Daoy (cell line): ENCODE data around the gene PER3. TPM values are rescaled to one million over a fixed set of nuclear protein-coding genes. Genes with fewer than 3 reads are reported as not detected.

Experiments
- DNase-seq: peaks from one replicate; pipeline ENCODE4 v3.0.0-alpha.2; 2015; ENCODE audit warnings: low read depth
- total RNA-seq: library from RNA; depleted of rRNA; stranded (reverse); fragments of >200 nt; shearing (Covaris generic); gene quantifications from 2 replicates; pipeline ENCODE4 v1.2.3, GENCODE V29; 2014

The PER3 gene
- total RNA-seq, 1 experiment from 2014 or later: 1.4 TPM

DNA sequence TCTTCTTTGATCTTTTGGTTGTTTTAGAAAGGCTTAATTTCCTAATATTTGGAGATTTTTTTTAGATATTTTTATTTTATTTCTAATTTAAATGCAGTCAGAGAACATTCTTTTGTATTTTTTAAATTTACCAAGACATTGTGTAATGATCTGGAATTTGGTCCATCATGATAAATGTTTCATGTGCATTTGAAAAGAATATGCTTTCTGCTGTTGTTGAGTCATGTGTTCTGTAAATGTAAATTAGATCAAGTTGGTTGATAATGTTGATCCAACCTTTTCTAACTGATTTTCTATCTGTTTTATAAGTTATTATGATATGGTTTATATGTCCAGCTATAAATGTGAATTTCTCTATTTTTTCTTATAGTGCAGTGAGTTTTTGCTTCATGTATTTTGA, 48.9 kb downstream of the PER3 start:
- no peak for DNase-seq

DNA sequence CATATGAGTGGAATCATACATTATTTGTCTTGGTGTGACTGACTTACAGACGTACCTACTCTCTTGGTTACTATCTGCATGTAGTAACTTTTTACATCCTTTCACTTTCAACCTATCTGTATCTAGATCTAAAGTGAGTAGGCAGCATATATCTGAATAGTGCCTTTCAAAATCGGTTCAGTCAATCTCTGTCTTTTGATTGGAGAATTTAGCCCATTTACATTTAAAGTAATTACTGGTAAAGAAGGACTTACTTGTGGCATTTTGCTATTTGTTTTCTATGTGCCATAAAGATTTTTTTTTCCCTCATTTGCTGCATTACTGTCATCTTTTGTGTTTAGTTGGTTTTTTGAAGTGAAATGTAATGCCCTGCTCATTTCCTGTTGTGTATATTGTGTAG, 54.6 kb downstream of the PER3 start:
- DNase-seq: no peak

DNA sequence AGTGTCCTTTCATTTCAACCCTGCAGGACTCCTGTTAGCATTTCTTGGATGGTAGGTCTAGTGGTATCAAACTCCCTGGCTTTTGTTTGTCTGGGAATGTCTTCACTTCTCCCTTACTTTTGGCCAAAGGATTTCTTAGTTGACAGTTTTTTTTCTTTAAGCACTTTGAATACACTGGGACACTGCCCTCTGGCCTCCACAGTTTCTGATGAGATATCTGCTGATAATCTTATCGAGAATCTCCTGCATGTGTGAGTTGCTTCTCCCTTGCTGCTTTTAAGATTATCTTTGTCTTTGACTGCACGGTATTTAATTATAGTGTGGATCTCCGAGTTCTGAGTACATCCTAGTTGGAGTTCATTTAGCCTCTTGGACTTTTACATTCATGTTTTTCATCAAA, 55.4 kb downstream of the PER3 start:
- DNase-seq: no peak

DNA sequence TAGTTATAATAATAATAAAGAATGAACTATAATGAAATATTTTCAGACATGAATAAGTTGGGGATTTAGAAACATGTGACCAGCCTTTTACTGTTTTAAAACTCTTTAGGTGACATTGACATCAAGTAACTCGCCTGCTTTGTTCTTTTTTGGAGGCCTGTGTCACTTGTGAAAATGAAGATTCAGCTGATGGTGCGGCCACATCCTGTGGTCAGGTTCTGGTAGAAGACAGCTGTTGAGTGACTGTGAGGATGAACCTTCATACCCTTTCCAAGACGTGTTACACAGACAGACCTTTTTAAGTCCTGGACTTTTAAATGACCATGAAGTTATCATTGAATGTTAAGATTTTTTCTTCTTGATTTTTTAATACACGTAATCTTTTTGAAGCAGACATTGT, 58.4 kb downstream of the PER3 start:
- DNase-seq: no peak

DNA sequence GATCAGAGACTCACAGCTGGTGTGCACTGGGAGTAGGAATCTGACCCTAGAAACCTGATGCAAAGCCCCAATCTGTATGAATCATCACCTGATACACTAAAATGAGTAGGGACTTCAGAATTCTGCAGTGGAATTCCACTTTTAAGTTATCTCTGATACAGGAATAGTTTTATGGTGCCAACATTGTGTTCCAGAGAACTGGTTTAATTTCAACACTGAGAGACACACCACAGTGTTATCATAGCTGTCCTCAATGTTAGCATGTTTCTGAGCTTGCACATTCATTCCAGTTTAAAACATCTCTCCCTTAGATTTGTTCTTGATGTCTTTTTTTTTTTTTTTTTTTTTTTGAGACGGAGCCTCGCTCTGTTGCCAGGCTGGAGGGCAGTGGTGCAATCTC, 61.7 kb downstream of the PER3 start:
- DNase-seq: no peak

DNA sequence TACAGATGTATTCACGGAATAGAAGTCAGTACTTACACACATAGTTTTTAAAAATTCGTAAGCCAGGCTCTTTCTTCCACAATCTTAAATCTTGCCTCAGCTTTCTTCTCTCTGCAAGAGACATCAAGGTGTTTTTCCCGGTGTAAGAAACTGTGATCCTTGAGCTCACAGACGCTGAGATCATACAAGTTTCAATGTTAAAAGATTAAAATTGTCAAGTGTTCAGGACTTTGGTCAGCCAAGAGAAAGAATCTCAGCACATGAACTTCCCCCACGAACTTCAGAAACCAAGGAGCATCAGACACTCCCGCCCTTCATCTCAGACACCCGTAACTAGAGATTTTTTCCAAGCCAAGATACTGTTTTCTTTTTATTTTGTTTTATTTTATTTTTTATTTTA, 62.6 kb downstream of the PER3 start:
- no peak for DNase-seq

DNA sequence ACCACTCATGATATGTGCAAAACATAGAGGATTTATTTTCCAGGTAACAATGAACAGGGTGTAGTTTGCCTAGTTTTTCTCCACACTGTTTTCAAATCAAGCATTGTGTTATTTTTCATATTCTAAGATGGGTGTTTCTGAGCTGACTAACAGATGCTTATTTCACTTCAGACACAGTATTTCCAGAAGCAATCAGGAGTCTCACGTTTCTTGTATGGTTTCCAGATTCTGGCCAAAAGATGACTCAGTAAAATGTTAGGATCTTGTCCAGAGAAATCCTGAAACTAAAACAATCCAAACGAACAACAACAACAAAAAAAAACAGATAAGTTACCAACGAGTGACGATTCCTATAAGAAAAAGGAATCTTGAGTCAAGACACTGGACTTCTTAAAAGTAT, 63.5 kb downstream of the PER3 start:
- DNase-seq: peak; percentile 14

DNA sequence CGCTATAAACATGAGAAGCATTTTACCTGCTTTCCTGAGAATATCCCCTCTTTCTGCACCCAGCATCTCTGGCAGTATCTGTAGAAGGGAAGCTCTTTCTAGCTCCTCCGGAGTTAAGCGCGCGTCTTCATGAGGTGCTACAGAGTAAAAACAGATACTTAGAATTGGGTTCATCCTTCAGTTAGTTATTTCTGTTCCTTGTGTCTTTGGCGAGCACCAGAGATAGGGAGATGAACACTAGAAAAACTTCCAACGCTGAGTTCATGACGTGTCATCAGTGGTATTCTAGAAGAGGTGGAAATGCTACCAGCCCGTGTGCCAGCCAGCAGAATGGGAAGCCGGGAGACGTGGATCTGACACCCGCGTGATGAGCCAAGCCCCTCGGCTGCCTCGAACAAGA, 66.7 kb downstream of the PER3 start:
- DNase-seq: no peak

DNA sequence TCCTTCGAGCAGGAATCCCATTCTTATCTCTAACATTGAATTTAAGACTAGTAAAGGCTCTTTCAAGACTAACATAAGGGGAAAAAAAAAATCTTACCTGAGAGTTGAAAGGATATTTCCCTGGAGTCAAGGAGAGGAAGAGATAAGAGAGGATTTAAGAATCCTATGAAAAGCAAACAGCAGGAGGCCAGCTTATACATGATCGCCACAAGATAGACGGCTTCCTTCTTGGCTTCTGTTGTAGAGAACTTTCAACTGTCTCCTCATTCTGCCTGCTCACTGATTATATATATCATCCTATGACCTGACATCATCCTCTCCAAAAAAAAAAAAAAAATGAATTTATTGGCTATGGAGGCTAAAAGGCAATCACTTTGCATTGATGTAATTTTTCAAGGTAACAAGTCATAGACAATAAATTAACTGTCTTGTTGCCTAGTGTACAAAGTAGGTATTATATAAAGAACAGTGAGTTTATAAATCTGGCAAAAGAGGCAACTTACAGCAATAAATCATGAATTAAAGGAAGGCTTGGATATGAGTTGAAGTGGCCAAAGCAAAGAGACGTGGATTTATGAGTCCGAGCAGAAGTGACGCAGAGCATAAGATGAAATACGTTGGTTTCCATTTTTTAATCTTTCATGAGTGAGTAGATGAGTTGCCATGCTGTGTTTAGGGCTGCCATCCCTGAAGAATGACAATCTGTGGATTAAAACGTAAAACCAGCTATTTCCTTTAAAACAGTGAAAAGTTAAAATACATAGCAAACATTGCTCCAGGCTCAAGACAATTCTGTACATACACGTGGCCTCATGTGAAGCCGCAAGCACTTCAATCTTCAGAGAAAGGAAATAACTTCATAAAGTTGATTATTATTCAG, 69.0 kb downstream of the PER3 start, which contains the start of gene UTS2:
TSS of gene UTS2 (minus strand) at position 262 of the 880 bp plus-strand sequence. CDS start at position 200, 62 bp downstream.
- no peak for DNase-seq

DNA sequence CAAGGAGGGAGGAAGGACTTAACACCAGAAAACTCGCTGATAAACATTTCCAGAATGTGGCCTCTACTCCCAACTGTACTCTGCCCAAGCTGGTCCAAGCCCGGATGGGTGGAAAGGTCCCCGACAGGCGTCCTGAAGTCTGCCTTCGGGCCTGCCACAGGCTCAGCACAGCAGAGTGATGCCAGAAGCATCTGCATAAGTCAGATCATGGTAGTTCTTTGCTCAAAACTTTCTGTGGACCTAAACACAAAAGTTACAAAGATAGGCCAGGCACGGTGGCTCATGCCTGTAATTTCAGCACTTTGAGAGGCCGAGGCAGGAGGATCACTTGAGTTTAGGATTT, 69.6 kb downstream of the PER3 start:
- no peak for DNase-seq

DNA sequence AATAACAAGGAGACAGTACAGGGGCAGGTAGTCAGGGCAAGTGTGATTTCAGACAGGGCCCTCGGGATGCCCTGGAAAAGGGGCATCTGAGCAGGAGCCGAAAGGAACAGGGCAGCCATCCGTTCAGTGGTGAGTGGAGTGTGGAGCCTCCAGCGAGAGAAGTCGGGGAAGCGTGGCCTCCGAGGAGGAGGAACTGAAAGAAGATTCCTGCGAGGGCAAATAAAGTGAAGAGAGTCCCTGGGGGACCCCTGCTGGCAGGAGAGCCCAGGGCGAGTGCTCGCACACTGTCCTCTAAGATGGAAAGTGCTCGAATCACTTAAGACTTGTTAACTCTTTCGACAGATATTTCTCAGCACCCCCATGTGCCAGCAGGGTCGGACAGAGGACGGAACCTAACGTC, 72.3 kb downstream of the PER3 start:
- no peak for DNase-seq

DNA sequence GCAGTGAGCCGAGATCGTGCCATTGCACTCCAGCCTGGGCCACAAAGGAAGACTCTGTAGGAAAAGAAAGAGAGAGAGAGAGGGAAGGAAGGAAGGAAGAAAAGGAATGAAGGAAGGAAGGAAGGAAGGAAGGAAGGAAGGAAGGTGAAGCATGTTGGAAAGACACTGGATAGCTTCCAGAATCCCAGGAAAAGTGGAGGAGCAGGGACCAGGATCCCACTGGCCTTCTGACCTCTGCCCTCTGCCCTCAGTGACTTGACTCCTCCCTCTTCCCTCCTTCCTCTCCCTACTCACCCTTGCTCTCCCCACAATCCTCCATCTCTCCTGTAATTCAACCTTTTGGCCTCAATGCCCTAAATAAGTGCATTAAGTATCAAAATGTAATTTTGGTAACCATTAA, 72.9 kb downstream of the PER3 start:
- no peak for DNase-seq

DNA sequence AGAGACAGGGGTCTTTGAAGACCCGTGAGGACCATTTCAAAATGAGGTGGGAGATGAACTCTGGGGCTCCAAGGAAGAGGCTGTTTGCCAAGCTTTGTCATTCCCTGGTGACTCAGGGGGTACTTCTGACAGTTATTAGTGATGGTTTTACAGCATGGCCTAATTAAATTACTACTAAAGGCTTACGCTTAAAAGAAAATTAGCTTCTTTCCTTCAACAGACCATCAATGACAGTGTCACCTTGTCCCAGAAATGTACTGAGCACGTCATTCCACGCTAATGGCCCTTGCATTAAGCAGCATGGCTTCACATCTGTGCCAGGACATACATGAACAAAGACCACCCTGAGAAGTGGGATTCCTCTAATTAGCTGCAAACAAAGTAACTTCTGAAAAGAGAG, 73.9 kb downstream of the PER3 start:
- DNase-seq: no peak

DNA sequence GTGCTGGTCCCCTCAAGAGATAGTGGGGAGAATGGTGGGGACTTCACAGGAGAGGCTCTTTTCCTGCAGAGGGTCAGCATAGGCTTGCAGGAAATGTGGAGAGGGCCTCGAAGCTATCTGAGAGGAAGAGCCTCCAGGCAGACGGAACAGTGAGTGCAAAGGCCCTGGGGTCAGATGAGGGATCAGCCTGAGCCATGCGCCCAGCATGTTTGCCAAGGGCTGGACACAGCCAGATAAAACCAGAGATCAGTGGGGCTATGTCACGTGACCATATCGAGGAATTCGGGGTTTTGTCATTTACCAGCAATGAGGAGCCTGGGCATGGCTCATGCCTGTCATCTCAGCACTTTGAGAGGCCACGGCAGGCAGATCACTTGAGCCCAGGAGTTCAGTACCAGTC, 75.3 kb downstream of the PER3 start:
- DNase-seq: no peak

DNA sequence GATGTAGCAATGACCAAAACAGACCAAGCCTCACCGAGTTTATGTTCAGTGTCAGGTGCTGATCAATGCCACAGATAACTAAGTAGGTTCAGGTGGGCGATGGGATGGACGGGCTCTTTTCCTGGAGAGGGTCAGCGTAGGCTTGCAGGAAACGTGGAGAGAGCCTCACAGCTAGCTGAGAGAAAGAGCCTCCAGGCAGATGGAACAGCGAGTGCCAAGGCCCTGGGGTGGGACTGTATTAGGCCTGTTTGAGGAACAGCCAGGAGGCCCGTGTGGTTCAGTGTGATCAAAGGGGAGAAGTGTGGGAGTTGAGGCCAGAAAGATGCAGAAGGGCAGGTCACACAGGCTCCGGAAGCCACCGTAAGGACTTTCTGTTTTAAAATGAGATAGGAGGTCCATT, 76.0 kb downstream of the PER3 start:
- no peak for DNase-seq

DNA sequence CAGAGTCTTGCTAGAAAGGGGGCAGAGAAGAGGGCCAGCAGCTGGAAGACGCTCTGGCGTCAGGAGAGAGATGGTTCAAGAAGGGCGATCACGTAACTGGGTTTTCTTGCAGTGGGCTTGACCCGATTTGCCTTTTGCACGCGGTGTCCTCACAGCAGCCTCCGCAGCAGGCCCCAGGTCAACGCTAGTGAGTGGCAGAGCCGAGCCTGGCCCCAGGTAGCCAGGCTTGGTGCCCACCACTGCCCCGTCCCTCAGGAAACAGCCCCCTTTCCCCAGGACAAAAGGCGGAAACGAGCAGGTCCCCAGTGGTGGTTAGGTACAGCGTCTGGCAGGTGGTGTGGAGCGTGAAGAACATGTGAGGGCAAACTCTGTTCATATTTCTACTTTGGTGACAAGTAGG, 77.4 kb downstream of the PER3 start:
- DNase-seq: no peak

DNA sequence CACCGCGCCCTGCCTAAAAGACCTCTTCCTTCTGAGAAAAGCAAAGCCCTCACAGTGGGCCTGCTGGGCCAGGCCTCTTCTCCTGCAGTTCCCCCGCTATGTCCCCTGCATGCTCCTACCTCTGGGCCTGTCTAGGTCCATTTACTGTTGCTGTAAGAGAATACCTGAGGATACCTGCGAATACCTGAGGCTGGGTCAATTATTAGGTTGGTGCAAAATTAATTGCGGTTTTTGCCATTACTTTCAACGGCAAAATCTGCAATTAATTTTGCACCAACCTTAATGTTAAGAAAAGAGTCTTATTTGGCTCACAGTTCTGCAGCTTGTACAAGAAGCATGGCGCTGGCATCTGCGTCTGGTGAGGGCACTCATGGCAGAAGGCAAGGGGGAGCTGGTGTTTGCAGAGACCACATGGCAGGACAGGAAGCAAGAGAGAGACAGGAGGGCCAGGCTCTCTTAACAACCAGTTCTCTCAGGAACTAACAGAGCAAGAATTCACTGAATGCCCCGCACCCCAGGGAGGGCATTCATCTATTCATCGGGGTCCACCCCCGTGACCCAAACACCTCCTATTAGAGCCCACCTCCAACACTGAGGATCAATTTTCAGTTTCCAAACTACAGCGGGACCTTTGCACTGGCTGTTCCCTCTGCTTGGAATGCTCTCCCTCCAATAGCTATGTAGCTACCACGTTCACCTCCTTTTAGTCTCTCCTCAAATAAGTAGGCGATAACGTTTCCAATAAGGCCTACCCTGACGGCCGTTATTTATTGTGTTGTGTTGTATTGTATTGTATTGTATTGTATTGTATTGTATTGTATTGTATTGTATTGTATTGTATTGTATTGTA, 78.3 kb downstream of the PER3 start:
- DNase-seq: no peak

DNA sequence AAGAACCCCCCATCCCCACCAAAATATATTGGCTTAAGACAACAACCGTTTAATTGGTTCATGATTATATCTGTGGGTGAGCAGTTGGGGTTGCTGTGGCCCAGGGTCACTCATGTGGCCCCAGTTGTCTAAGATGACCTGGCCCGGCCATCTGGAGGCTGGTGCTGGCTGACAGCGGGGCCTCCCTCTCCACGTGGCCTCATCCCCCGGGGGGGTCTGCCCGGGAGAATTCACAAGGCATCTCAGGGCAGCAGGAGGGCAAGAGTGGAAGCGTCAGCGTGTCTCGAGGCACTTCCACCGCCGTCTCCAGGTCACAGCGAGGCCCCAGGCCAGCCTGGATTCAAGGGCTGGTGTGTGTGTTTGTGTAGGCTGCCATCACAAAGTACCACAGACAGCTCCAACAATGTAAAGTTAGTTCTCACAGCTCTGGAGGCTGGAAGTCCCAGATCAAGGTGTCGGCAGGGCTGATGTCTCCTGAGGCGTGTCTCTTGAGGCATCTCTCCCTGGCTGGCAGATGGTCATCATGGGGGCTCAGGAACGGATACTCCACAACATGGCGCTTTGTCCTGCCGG, 79.8 kb downstream of the PER3 start:
- DNase-seq: no peak

DNA sequence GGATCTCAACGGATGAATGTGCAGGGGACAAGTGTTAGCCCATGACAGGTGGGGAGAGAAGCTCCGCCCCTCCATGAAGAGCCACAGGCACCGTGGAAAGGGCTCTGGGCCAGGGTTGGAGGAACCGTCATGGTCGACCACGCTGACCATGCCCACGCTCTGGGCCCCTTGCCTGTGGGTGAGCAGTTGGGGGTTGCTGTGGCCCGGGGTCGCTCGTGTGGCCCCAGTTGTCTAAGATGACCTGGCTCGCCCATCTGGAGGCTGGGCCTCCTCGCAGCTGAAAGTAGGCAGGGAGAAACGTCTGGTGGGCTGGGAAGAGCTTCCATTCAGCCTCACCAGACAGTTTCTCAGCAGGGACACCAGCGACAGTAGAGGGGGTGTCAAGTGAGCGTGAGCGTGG, 81.9 kb downstream of the PER3 start:
- no peak for DNase-seq

DNA sequence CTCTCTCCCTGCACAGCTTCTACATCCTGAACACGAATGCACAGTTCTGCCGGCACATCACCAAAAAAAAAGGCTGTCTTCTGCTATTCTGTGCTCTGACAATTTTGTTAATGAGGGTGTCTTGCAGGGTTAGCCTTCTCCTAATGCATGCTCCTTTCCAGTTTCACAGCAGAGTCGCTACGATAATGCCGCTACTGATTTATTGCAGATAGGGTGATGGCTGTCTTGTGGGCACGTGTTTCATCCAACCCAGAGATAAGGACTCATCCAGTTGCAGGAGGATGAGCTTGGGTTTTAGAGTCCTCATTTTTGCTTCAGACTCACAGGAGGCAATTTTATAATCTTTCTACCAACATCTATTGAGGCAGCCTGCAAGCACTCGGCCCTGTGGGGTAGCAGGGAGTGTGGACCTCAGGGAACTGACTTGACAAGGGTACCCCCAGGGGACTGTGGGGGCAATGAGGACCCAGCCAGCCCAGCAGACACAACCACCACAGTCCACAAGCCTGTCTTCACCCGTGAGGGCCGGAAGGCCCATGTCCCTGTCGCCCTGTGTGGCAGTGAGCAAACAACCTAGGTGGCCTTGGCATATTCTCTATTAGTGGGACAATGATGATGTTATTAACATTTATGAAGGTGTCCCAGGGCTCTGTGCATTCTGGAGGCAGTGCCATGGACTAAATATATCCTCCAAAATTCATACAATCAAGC, 84.1 kb downstream of the PER3 start:
- no peak for DNase-seq

DNA sequence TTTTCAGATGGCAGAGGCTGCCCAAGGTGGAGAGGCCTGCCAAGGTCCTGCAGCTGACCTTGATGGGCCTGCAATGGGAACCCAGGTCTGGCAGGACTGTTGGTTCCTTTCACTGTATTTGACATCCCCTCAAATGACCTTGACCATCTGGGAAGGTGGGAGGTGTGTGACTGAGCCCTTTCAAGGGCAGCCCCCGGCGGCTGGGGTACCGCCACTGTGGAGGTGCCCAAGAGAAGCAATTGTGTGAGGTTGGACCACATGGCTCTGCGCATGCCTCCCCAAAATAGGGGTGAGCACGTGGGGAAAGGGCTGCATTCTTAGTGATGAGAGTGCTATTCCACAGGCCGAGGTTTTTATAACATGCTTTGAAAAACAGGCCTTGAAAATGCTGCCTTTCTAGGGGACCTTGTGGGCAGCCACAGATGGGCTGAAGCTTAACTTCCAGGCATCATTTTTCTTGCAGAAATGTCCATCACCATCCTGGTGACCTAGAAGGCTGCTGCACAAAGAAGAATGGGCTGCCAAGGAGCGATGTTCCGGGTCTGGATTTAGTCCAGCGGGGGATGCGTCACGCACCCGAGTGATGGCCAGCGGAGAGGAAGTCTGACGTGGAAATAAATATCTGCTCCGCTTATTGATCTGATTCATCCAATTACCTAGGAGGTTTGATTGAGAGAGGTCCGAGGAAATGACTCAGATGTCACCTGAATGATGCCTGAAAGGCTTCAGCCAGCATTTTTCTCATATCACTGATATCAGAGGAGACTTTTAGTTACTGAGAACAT, 85.2 kb downstream of the PER3 start:
- peak; percentile 52 for DNase-seq
